C4-2B (cell line): ENCODE results near the gene LTBP1.

Source experiments
- H3K27ac ChIP-seq: fragments of 450-650 bp; 2 replicates; pipeline ENCODE4 v1.5.1; 2017
- CTCF ChIP-seq: fragments of 450-650 bp; conservative IDR thresholded peaks from 2 replicates; pipeline ENCODE4 v1.5.1; 2017; ENCODE audit warnings: mild to moderate bottlenecking
- ZFX ChIP-seq: fragments of 450-650 bp; IDR thresholded peaks from 2 replicates; pipeline ENCODE4 v1.6.1; 2017

LTBP1 gene

GRCh38 chr2:33284287-33284686 is 337.5 kb downstream of the LTBP1 start:
- H3K27ac ChIP-seq: no peak overlapping the region
- TF ChIP-seq CTCF (no peak), ZFX (no peak)

- H3K27ac ChIP-seq: no peak overlapping the region
- TF ChIP-seq CTCF: no peak
- no peak for TF ChIP-seq ZFX
Measured at GRCh38 chr2:33287507-33288005, 340.8 kb downstream of the LTBP1 start.

DNA sequence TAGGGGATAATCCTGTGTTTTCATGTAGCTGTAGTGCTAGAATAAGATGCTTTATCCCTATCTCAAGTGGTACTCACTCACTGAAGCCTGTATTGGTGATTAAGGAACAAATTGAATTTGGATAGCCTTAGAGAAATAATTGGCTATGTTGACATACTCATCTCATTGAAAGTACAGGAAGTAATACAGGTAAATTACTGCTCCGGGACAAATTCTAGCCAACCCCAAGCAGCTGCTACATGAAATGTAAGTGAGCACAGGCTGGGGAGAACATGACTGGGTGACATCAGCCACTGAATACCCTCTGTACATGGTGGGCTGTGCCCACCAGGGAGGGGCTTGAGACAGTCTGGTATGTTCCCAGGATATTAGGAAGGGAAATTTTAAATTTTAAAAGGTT is 341.3 kb downstream of the LTBP1 start:
- no peak for TF ChIP-seq CTCF
- no peak for TF ChIP-seq ZFX
- H3K27ac ChIP-seq: no peak overlapping the region

GRCh38 chr2:33289961-33290360 is 343.2 kb downstream of the LTBP1 start:
- TF ChIP-seq ZFX (no peak), CTCF (no peak)
- no peak overlapping the region for H3K27ac ChIP-seq

DNA sequence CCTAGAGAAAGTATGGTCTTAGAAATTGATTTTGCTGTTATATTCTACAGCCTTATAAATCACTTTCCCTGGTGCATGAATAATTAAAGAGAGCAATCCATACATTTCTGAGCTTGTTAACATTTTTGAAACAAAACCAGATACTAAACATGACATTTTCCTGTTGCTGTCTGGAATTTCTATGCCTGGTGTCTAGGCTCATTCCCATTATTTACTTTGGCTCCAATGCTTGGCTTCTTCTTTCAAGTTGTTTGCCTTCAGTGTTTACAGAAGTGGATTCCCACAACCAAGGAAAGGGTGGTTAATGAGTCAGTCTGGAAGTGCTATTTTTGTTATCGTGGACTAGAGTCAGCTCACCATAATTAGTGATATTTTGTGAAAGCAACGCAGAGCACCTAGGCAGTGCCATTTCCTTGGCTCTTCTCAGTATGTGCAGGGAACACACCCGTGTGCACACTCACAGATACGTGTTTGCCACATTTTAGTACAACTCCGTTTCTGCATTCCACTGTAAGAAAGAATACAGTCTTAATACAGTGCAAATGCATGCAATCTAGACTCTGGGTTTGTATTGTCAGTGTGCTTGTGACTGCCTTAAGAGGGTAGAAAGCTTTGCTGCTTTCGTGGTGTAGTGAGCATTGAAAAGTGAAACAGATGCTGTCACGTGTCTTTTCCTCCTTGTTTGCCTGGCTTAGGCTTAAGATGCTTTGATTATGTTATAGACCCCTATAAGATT is 344.7 kb downstream of the LTBP1 start:
- no peak for TF ChIP-seq CTCF
- TF ChIP-seq ZFX: no peak
- H3K27ac ChIP-seq: no peak overlapping the region

DNA sequence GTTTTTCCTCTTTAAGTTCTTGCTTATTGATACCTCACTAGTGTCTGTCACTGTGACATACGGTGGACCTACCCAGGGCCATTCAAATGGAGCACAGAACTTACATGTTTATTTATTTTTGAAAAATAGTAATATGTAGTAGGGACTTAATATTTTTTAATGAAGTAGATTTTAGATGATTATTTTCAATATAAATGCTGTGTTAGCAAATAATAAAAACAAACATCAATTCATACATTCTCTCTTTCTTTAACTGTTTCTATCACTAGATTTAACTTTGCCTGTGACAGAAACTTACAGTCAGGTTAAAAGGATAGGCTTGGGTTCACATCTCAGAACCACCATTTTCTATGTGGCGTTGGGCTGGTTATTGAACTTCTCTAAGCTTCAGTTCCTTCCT is 345.3 kb downstream of the LTBP1 start:
- no peak for TF ChIP-seq ZFX
- TF ChIP-seq CTCF: no peak
- no peak overlapping the region for H3K27ac ChIP-seq

GRCh38 chr2:33292981-33293595 is 346.3 kb downstream of the LTBP1 start:
- TF ChIP-seq CTCF (no peak), ZFX (no peak)
- no peak overlapping the region for H3K27ac ChIP-seq
